ENCODE results near the gene GADL1.

DNA sequence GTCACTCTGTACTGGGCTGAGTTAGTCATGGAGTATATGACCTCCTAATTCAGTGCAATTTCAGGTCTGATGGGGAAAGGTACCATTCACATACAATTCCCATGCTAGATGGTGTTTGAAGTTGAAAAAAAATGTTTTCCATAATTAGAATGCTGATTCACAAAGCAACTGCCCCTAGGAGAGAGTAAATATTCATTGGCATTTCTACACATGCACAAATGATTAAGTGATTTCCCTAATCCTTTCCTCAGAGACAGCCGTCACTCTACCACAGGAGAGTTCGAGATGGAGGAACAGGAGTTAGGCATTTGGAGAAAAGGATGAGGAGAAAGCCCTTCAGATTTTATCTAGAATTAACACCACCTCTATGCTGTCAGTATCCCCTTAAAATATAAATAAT is 32.5 kb downstream of the GADL1 start:
- TF ChIP-seq JUNB (IDR thresholded peaks at IDR 0.05) (no peak), JUN (IDR thresholded peaks at IDR 0.05) (no peak), CEBPB (IDR thresholded peaks at IDR 0.05) (no peak), HOXB13 (CRISPR knock-in tag; IDR thresholded peaks at IDR 0.05; ENCODE audit: low read depth) (no peak), RAD21 (conservative IDR thresholded peaks at IDR 0.05 in 1 of 2, IDR thresholded peaks at IDR 0.05 in 1 of 2) (no peak)
- TF ChIP-seq, protein P1, sequence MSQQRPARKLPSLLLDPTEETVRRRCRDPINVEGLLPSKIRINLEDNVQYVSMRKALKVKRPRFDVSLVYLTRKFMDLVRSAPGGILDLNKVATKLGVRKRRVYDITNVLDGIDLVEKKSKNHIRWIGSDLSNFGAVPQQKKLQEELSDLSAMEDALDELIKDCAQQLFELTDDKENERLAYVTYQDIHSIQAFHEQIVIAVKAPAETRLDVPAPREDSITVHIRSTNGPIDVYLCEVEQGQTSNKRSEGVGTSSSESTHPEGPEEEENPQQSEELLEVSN (IDR thresholded peaks at IDR 0.05; ENCODE audit: borderline replicate concordance, low read depth) = no peak
- TF ChIP-seq, protein P2, sequence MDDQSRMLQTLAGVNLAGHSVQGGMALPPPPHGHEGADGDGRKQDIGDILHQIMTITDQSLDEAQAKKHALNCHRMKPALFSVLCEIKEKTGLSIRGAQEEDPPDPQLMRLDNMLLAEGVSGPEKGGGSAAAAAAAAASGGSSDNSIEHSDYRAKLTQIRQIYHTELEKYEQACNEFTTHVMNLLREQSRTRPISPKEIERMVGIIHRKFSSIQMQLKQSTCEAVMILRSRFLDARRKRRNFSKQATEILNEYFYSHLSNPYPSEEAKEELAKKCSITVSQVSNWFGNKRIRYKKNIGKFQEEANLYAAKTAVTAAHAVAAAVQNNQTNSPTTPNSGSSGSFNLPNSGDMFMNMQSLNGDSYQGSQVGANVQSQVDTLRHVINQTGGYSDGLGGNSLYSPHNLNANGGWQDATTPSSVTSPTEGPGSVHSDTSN (IDR thresholded peaks at IDR 0.05) = no peak
- TF ChIP-seq, protein P3, sequence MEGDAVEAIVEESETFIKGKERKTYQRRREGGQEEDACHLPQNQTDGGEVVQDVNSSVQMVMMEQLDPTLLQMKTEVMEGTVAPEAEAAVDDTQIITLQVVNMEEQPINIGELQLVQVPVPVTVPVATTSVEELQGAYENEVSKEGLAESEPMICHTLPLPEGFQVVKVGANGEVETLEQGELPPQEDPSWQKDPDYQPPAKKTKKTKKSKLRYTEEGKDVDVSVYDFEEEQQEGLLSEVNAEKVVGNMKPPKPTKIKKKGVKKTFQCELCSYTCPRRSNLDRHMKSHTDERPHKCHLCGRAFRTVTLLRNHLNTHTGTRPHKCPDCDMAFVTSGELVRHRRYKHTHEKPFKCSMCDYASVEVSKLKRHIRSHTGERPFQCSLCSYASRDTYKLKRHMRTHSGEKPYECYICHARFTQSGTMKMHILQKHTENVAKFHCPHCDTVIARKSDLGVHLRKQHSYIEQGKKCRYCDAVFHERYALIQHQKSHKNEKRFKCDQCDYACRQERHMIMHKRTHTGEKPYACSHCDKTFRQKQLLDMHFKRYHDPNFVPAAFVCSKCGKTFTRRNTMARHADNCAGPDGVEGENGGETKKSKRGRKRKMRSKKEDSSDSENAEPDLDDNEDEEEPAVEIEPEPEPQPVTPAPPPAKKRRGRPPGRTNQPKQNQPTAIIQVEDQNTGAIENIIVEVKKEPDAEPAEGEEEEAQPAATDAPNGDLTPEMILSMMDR (IDR thresholded peaks at IDR 0.05) = no peak
- TF ChIP-seq, protein P4, sequence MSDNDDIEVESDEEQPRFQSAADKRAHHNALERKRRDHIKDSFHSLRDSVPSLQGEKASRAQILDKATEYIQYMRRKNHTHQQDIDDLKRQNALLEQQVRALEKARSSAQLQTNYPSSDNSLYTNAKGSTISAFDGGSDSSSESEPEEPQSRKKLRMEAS (IDR thresholded peaks at IDR 0.05) = no peak

Data from A549 (cell line).